CD14-positive monocyte (primary cell): ENCODE results near the gene PEX12. TPM values are rescaled to one million over a fixed set of nuclear protein-coding genes. Genes with fewer than 3 reads are reported as not detected.

Source experiments
- DNase-seq, 3 donors: peaks; one replicate each; pipeline ENCODE4 v3.0.0-alpha.2; 2011 to 2022
- H2AFZ ChIP-seq: 2 replicates; pipeline ENCODE4 v1.6.0; 2012; ENCODE audit warnings: mild to moderate bottlenecking, low read depth, low read length, inconsistent platforms; ENCODE audit not compliant: insufficient read depth, poor library complexity, severe bottlenecking
- H3K27ac ChIP-seq, 2 donors: 1 replicate in 1 of 2; 2 replicates in 1 of 2; pipeline ENCODE4 v1.5.1; 2012 to 2013; ENCODE audit warnings: low read length in 2 of 2, control low read depth in 1 of 2, inconsistent platforms in 1 of 2, low read depth in 1 of 2, mild to moderate bottlenecking in 1 of 2
- H3K27me3 ChIP-seq, 2 donors: one replicate each; pipeline versions ENCODE4 v1.6.0 to v1.6.1; 2011 to 2013; ENCODE audit warnings: low read length in 2 of 2; ENCODE audit not compliant: control insufficient read depth in 2 of 2, insufficient read depth in 2 of 2
- H3K36me3 ChIP-seq, 2 donors: replicated peaks in 1 of 2; 1 replicate in 1 of 2; 2 replicates in 1 of 2; pipeline versions ENCODE4 v1.5.1 to v1.6.1; 2012 to 2013; ENCODE audit warnings: low read length in 2 of 2, control low read depth in 1 of 2, inconsistent platforms in 1 of 2, mild to moderate bottlenecking in 1 of 2; ENCODE audit not compliant: insufficient read depth in 2 of 2, control insufficient read depth in 1 of 2
- H3K4me1 ChIP-seq, 2 donors: 1 replicate in 1 of 2; 2 replicates in 1 of 2; pipeline versions ENCODE4 v1.5.1 to v1.6.1; 2012 to 2013; ENCODE audit warnings: low read length in 2 of 2, control low read depth in 1 of 2, inconsistent platforms in 1 of 2, mild to moderate bottlenecking in 1 of 2, moderate library complexity in 1 of 2; ENCODE audit not compliant: insufficient read depth in 2 of 2, control insufficient read depth in 1 of 2
- H3K4me2 ChIP-seq: replicated peaks from 2 replicates; pipeline ENCODE3; 2012; ENCODE audit warnings: low read length, moderate library complexity, mild to moderate bottlenecking; ENCODE audit not compliant: poor library complexity, severe bottlenecking; ENCODE audit errors: extremely low read depth
- H3K4me3 ChIP-seq, 3 experiments: fragments of 200-600 bp in 1 of 3; sonication (generic) in 1 of 3; replicated peaks in 1 of 3; 1 replicate in 2 of 3; 2 replicates in 1 of 3; pipeline ENCODE4 v1.5.1; 2011 to 2013; ENCODE audit warnings: low read length in 3 of 3, mild to moderate bottlenecking in 3 of 3, control low read depth in 2 of 3, low read depth in 2 of 3, inconsistent platforms in 1 of 3, moderate library complexity in 1 of 3
- H3K79me2 ChIP-seq: 2 replicates; pipeline ENCODE4 v1.6.0; 2012; ENCODE audit warnings: mild to moderate bottlenecking, control low read depth, inconsistent platforms, low read length, moderate library complexity; ENCODE audit not compliant: insufficient read depth
- H3K9ac ChIP-seq: 2 replicates; pipeline ENCODE4 v1.6.0; 2017; ENCODE audit warnings: low read length, mild to moderate bottlenecking; ENCODE audit not compliant: insufficient read depth, poor library complexity, severe bottlenecking
- H3K9me3 ChIP-seq, 2 donors: replicated peaks in 1 of 2; 1 replicate in 1 of 2; 2 replicates in 1 of 2; pipeline versions ENCODE4 v1.5.1 to v1.6.1; 2012 to 2013; ENCODE audit warnings: low read length in 2 of 2, control low read depth in 1 of 2; ENCODE audit not compliant: control insufficient read depth in 1 of 2, insufficient read depth in 1 of 2
- H4K20me1 ChIP-seq: 2 replicates; pipeline ENCODE4 v1.6.0; 2012; ENCODE audit warnings: mild to moderate bottlenecking, low read length, control low read depth, moderate library complexity; ENCODE audit not compliant: insufficient read depth
- H3K27ac Mint-ChIP-seq, 7 donors: one replicate each; pipeline ENCODE4 v1.8.0; 2020; ENCODE audit warnings: mild to moderate bottlenecking in 7 of 7, mixed read lengths in 7 of 7, moderate library complexity in 6 of 7, inconsistent platforms in 2 of 7
- H3K27me3 Mint-ChIP-seq, 3 donors: one replicate each; pipeline ENCODE4 v1.8.0; 2021 to 2022; ENCODE audit warnings: low read depth in 3 of 3, mild to moderate bottlenecking in 3 of 3, mixed read lengths in 3 of 3, moderate library complexity in 3 of 3, inconsistent platforms in 1 of 3
- H3K36me3 Mint-ChIP-seq, 2 donors: one replicate each; pipeline ENCODE4 v1.8.0; 2020; ENCODE audit warnings: mixed read lengths in 2 of 2, inconsistent platforms in 1 of 2, mild to moderate bottlenecking in 1 of 2
- H3K4me1 Mint-ChIP-seq: one replicate; pipeline ENCODE4 v1.8.0; 2020; ENCODE audit warnings: mild to moderate bottlenecking, mixed read lengths
- H3K4me3 Mint-ChIP-seq, 2 donors: one replicate each; pipeline ENCODE4 v1.8.0; 2020; ENCODE audit warnings: mild to moderate bottlenecking in 2 of 2, mixed read lengths in 2 of 2, moderate library complexity in 1 of 2
- H3K9me3 Mint-ChIP-seq, 7 donors: one replicate each; pipeline ENCODE4 v1.8.0; 2020 to 2022; ENCODE audit warnings: mixed read lengths in 7 of 7, mild to moderate bottlenecking in 6 of 7, moderate library complexity in 6 of 7, inconsistent platforms in 2 of 7
- CTCF ChIP-seq: fragments of 200-600 bp; IDR thresholded peaks from one replicate; pipeline ENCODE4 v1.8.0; 2022; ENCODE audit warnings: antibody characterized with exemption, mild to moderate bottlenecking
- WGBS: methylation state at CpG from one replicate; pipeline ENCODE4 v1.1.5; 2013; ENCODE audit warnings: missing lambda C conversion rate; ENCODE audit not compliant: insufficient coverage; 5-methylcytosine and 5-hydroxymethylcytosine counted together
- intact Hi-C, 2 donors: fragments of 100-400 bp; cut with micrococcal nuclease; formaldehyde crosslinking; loops; one replicate each; pipeline versions ENCODE4 v1.15.0 to v1.15.1; 2023
- polyA plus RNA-seq, 3 donors: library from polyadenylated mRNA; depleted of rRNA in 1 of 3; unstranded in 2 of 3; stranded (reverse) in 1 of 3; fragments of 300-500 nt in 2 of 3; fragments of >200 nt in 1 of 3; fragmentation: Illumina TruSeq in 2 of 3; gene quantifications; 1 replicate in 2 of 3; 2 replicates in 1 of 3; pipeline ENCODE4 v1.2.3, GENCODE V29; 2012 to 2021

PEX12 gene
- polyA plus RNA-seq, 3 donors, result 0.08 to 0.72 (median 0.31) TPM

GRCh38 chr17:35543856-35544255 lies 34.5 kb downstream of the PEX12 start:
- no peak overlapping the region for H2AFZ ChIP-seq
- H3K4me2 ChIP-seq, result no peak overlapping the region
- Mint-ChIP-seq H3K36me3 (no peaks in the 10 kb centered on the region), H3K4me1 (peaks cover 38% of the 10 kb centered on the region), H3K27ac (no peak overlapping the region), H3K27me3 (peaks cover 0 to 1% (median 1%) of the 10 kb centered on the region in 3 donors), H3K4me3 (no peak overlapping the region), H3K9me3 (peaks cover 0 to 2% (median 0%) of the 10 kb centered on the region in 7 donors)
- no peak for DNase-seq
- no peaks in the 10 kb centered on the region for H3K27me3 ChIP-seq
- no peaks in the 10 kb centered on the region for H3K36me3 ChIP-seq
- H3K9me3 ChIP-seq, result no peaks in the 10 kb centered on the region
- H3K4me3 ChIP-seq, result no peak overlapping the region
- no peak overlapping the region for H3K27ac ChIP-seq
- no peak for TF ChIP-seq CTCF
- H3K9ac ChIP-seq, result no peak overlapping the region
- H4K20me1 ChIP-seq, result no peaks in the 10 kb centered on the region
- H3K4me1 ChIP-seq, result peaks cover 29 to 43% of the 10 kb centered on the region in 2 donors
- intact Hi-C loops, result loop anchor here in 1 of 2 donors (5.0 to 10.0 kb wide), 2 partner anchors 261 to 302 kb away; partner anchors contain the start of genes SLFN5 and TAF15
- WGBS, result no CpG with 5 or more reads among the region's 1 CpG
- no peaks in the 10 kb centered on the region for H3K79me2 ChIP-seq

GRCh38 chr17:35542990-35543389 lies 35.4 kb downstream of the PEX12 start:
- no peak overlapping the region for H3K4me3 Mint-ChIP-seq
- H3K79me2 ChIP-seq, result no peaks in the 10 kb centered on the region
- peaks cover 38% of the 10 kb centered on the region for H3K4me1 Mint-ChIP-seq
- DNase-seq, result no peak
- H3K36me3 ChIP-seq, result no peaks in the 10 kb centered on the region
- no peaks in the 10 kb centered on the region for H3K36me3 Mint-ChIP-seq
- no peaks in the 10 kb centered on the region for H4K20me1 ChIP-seq
- H3K9me3 ChIP-seq, result no peaks in the 10 kb centered on the region
- no peak for TF ChIP-seq CTCF
- no peak overlapping the region for H3K4me3 ChIP-seq
- H3K9me3 Mint-ChIP-seq, result peaks cover 0 to 2% (median 0%) of the 10 kb centered on the region in 7 donors
- H3K9ac ChIP-seq, result no peak overlapping the region
- intact Hi-C loops, result loop anchor here in 1 of 2 donors (5.0 to 10.0 kb wide), 2 partner anchors 262 to 301 kb away; partner anchors contain the start of genes SLFN5 and TAF15
- H2AFZ ChIP-seq, result no peak overlapping the region
- H3K27me3 ChIP-seq, result no peaks in the 10 kb centered on the region
- H3K27ac Mint-ChIP-seq, result peak overlapping the region in 1 of 7 donors; percentile 35
- H3K4me2 ChIP-seq, result no peak overlapping the region
- no peak overlapping the region for H3K27ac ChIP-seq
- H3K4me1 ChIP-seq, result peaks cover 29 to 43% of the 10 kb centered on the region in 2 donors
- peaks cover 0 to 1% (median 0%) of the 10 kb centered on the region in 3 donors for H3K27me3 Mint-ChIP-seq
